ENCODE results near the gene RXYLT1. TPM values are rescaled to one million over a fixed set of nuclear protein-coding genes. Genes with fewer than 3 reads are reported as not detected.
"Not testable (repeated sequence)": the region's sequence is repeated elsewhere in the genome, so short reads cannot be mapped to it uniquely, and the experiment has no call there.

RXYLT1 gene
- total RNA-seq, 2 donors from 2014 or later: 10.1 to 12.8 TPM

DNA sequence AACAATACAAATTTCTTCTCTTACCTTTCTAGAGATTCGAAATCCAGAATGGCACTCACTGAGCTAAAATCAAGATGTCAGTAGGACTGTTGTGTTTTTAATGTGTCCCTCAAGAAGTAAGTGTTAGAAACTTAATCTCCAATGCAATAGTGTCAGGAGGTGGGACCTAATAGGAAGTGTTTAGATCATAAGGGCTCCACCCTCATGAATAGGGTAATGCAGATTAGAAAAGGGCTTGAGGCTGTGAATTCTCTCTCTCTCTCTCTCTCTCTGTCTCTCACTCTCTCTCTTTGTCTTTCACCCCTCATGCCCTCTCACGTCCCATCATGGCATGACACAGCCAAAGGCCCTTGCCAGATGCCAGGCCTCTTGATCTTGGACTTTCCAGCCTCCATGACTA, 49.2 kb downstream of the RXYLT1 start:
- intact Hi-C loops (cut with DNase I, micrococcal nuclease): no loop called here
- ATAC-seq (no peak), DNase-seq (no peak)

GRCh38 chr12:63836046-63836445, 56.3 kb downstream of the RXYLT1 start:
- no peak for ATAC-seq
- DNase-seq: no peak
- intact Hi-C loops (cut with DNase I, micrococcal nuclease): loop anchor here in 1 of 2 donors (5.0 kb wide), 2 partner anchors 346 to 421 kb away; no protein-coding TSS in a partner anchor

GRCh38 chr12:63836936-63837335, 57.2 kb downstream of the RXYLT1 start:
- intact Hi-C loops (cut with DNase I, micrococcal nuclease): loop anchor here in 1 of 2 donors (5.0 kb wide), 2 partner anchors 345 to 420 kb away; no protein-coding TSS in a partner anchor
- ATAC-seq (no peak), DNase-seq (no peak)

DNA sequence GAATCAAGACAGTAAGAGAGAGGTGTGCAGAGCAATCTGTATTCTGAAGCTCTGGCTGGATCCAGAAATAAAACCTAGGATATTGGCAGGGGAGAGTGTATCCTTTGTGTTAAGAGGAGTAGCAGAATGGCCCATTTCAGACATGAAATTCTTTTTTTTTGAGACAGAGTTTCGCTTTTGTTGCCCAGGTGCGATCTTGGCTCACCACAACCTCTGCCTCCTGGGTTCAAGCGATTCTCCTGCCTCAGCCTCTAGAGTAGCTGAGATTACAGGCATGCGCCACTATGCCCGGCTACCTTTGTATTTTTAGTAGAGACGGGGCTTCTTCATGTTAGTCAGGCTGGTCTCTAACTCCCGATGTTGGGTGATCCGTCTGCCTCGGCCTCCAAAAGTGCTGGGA, 58.7 kb downstream of the RXYLT1 start:
- intact Hi-C loops (cut with DNase I, micrococcal nuclease): loop anchor here in 1 of 2 donors (5.0 kb wide), 2 partner anchors 344 to 419 kb away; no protein-coding TSS in a partner anchor
- DNase-seq: no peak
- no peak for ATAC-seq

DNA sequence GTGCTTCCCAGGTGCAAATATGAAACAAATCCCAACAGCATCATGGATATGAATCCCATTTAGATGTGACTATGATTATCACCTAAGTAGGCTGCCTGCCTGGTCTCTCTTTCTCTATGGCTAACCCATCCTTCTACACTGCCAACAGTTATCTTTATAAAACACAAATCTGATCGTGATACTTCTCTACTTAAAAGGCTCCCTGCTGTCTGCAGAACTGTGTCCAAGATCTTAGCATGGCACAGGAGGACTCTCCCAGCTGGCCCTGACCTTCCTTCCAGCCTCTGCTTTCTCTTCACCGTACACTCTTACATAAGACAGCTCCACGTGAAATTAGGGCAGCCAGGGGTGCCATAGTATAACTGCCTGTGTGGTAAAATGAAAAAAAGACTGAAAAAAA, 61.3 kb downstream of the RXYLT1 start:
- DNase-seq: no peak
- ATAC-seq: no peak
- intact Hi-C loops (cut with DNase I, micrococcal nuclease): no loop called here

- intact Hi-C loops (cut with DNase I, micrococcal nuclease): no loop called here
- DNase-seq (no peak), ATAC-seq (no peak)
Observed at GRCh38 chr12:63841571-63841970, 61.9 kb downstream of the RXYLT1 start.

DNA sequence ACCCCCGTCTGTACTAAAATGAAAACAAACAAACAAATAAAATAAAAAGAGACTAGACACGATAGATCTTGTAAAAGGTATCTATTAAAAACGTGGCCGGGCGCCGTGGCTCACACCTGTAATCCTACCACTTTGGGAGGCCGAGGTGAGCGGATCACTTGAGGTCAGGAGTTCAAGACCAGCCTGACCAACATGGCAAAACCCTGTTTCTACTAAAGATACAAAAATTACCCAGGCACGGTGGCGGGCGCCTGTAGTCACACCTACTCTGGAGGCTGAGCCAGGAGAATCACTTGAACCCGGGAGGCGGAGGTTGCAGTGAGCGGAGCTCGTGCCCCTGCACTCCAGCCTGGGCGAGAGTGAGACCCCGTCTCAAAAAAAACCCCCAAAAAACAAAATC, 63.0 kb downstream of the RXYLT1 start:
- intact Hi-C loops (cut with DNase I, micrococcal nuclease); ATAC-seq; DNase-seq: not testable (repeated sequence)

DNA sequence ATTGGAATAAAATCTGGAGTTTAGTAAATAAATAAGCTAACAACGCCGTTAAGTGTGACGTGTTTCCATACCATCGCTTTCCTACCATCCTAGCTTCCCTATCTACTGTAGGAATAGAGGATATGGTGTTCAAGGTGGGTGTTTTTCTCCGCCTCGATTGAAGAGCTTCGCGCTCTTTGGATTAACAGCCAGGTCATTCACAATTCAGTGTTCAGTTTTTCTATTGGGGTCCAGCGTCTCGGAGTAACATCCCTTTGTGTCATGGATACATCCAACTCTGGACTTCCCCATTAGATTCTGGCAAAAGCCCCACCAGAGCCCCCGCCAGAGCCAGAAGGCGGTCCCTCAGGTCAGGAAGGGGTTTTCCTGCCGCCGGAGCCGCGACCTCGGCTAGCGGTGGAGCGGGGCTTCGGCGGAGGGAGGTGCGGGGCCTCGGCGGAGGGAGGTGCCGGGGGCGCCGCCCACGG, 63.6 kb downstream of the RXYLT1 start:
- intact Hi-C loops (cut with DNase I, micrococcal nuclease): no loop called here
- ATAC-seq: no peak
- no peak for DNase-seq

- intact Hi-C loops (cut with DNase I, micrococcal nuclease): no loop called here
- DNase-seq (peak; percentile 85 to 91), ATAC-seq (peak; percentile 86)
Observed at GRCh38 chr12:63843721-63844390, 64.1 kb downstream of the RXYLT1 start.

DNA sequence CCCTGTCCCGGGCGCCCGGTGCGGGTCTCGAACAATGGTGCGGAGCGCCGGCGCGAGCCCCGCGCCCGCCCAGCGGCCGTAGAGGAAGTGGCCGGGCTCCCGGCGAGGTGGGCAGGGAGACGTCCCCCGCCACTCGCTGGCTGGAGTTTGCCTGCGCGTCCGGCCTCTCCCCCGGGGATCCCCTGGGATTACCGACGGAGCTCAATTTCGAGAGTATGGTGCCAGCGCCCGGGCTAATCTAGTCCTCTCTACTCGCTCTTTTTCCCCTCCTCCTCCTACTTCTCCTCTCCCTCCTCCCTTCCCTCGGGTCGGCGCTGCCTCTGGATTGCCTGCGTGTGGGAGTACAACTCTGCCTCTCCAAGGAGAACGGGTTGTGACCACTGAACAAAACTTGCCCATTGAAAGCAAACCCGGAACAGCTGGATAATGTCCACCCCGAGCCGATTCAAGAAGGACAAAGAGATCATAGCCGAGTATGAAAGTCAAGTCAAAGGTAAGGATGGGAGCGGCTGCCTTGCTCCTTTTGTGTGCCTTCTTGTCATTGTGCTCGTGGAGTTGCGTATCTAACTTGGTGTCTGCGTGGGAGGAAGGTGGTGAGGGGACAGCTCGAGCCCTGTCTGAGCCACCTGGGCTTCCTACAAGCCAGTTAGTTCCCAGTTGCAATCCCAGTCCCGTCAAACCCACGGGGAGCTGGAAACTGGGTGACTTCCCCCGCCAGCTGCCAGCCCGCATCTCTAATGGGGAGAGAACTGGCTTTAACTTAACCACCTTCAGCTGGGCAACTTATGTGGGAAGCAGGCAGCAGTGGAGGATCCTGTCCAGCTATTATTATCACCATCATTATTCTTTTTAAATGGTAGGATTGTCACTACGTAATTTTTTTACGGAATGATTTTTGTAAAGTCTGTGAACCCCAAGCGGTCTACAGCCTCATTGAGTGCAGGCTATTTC, 65.0 kb downstream of the RXYLT1 start, which contains the start of gene SRGAP1:
SRGAP1 (plus strand) TSS at position 310 of the 951 bp plus-strand sequence; CDS start at position 427, 117 bp downstream.
- DNase-seq (peak; percentile 61 to 67), ATAC-seq (peak; percentile 53)
- intact Hi-C loops (cut with DNase I, micrococcal nuclease): no loop called here

DNA sequence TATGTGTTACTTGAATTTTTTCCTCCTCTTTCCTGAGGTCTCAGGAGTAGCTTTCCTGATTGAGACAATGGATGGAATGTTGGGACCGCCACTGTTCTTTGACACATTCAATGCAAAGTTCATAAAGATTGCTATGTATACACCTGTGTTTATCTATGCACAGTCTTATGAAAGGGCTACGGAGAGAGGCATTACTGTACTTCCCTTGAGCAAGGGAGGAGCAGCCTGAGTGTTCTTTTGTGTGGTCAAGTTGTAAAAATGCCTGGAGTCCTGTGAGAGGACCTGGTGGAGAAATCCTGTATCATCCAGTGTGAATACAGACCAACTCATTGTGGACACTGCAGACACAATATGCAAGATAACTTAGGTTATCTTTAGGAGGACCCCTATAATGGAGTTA, 66.0 kb downstream of the RXYLT1 start:
- DNase-seq: peak in 1 of 2 donors; percentile 48
- ATAC-seq: peak; percentile 57
- intact Hi-C loops (cut with DNase I, micrococcal nuclease): no loop called here

GRCh38 chr12:63846238-63846967, 66.7 kb downstream of the RXYLT1 start:
- DNase-seq (no peak), ATAC-seq (no peak)
- intact Hi-C loops (cut with DNase I, micrococcal nuclease): no loop called here

DNA sequence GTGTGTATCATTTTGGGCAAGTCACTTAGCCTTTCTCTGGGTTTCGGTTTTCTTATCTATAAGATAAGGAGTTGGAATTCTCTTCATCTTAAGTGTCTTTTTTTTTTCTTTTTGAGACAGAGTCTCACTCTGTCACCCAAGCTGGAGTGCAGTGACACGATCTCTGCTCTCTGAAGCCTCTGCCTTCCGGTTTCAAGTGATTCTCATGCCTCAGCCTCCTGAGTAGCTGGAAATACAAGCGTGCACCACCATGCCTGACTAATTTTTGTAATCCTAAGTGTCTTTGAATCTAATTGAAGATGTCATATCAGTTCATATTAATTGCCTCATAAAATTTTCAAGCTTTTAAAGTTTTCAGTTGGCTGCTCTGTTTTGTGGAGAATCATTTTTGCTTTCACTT, 68.7 kb downstream of the RXYLT1 start:
- ATAC-seq (no peak), DNase-seq (no peak)
- intact Hi-C loops (cut with DNase I, micrococcal nuclease): no loop called here

DNA sequence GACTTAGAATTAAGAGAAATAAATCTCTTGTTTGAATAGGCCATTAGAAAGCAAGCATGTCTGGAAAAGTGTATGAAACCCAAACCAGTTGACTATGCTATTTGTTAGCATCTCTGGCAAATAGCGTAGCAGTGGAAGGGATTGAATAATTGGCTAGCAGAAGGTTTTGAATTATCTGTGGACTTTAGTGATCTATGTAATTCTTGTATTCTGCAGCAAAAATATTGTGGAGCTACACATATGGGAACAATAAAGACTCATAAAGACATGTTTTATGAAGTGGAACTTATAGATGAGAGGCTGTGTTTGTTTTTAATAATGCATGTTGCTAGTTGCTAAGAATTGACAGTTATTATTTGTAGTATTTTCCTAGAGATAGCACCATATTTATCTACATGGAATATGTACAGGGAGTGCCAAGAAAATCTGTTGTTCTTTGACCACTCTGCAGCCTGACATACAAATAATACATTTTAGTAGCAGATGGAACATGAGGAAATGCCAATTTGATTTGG, 69.5 kb downstream of the RXYLT1 start:
- no peak for ATAC-seq
- intact Hi-C loops (cut with DNase I, micrococcal nuclease): no loop called here
- no peak for DNase-seq

DNA sequence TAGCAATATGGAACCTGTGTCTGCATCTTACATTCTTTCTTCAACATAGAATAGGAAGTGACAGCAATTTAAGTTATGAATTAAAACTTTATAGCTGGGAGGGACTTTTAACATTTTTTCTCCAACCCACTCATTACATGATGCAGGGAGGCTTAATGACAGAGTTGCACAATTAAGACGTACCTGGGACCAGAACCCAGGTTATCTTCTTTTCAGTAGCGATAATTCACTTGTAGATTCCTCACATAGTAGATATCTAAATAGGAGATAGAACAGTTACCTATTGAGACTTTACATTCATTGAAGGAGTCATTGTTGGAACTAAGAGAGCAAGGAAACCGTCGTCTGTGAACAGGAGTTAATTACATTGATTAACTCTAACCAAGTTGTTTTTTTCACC, 69.9 kb downstream of the RXYLT1 start:
- no peak for DNase-seq
- intact Hi-C loops (cut with DNase I, micrococcal nuclease): no loop called here
- no peak for ATAC-seq

GRCh38 chr12:63853978-63854377, 74.3 kb downstream of the RXYLT1 start:
- intact Hi-C loops (cut with DNase I, micrococcal nuclease): no loop called here

GRCh38 chr12:63855299-63855698, 75.6 kb downstream of the RXYLT1 start:
- ATAC-seq (no peak), DNase-seq (no peak)
- intact Hi-C loops (cut with DNase I, micrococcal nuclease): no loop called here

More at GRCh38 chr12:63853978-63854377, 74.3 kb downstream of the RXYLT1 start:
- DNase-seq: no peak
- ATAC-seq: no peak

DNA sequence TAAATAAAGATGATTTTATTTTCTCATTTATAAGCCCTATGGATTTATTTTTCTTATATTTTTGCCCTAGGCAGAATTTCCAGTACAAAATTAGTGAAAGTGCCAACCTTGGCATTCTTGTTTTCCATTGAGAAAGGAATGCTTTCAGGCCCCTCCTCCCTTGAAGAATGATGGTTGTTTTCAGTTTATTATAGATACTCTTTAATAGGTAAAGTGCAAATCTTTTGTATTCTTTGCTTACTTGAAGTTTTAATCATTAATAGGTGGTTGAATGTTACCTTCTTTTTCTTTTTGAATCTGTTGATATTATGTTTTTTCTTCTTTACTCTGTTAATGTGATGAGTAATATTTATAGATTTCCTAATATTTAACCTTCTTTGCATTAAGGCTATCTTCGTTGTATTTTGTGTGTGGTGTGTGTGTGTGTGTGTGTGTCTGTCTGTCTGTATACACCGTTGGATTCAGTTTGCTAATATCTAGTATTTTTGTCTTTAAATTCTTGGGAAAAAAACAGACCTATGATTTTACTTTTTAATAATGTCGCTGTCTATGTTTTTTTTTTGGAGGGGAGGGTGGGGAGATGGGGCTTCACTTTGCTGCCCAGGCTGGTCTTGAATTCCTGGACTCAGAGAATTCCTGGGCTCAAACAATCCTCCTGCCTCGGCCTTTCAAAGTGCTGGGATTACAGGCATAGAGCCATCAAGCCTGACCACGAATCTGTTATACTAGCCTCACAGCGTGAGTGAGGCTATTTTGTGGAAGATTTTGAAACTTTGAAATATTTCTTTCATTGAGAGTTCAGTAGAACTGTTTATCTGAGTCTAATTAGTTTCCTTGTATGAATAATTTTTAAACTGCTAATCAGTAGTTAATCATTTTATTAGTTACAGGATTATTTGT, 78.3 kb downstream of the RXYLT1 start:
- no peak for DNase-seq
- intact Hi-C loops (cut with DNase I, micrococcal nuclease): no loop called here
- ATAC-seq: no peak

Data from left colon (tissue), 2 donors.